Parathyroid adenoma (tissue), 2 donors: ENCODE measurements around the gene LRIG1.

Source experiments
- H2AFZ ChIP-seq: fragments of 300-600 bp; sonication (generic); one replicate; pipeline ENCODE4 v1.7.0; 2017; ENCODE audit warnings: antibody characterized with exemption, mild to moderate bottlenecking
- H3K27ac ChIP-seq: fragments of 300-600 bp; sonication (generic); one replicate; pipeline ENCODE4 v1.7.0; 2017
- H3K27me3 ChIP-seq: fragments of 300-600 bp; sonication (generic); one replicate; pipeline ENCODE4 v1.7.0; 2017; ENCODE audit warnings: low read length; ENCODE audit not compliant: control insufficient read depth, insufficient read depth
- H3K36me3 ChIP-seq: fragments of 300-600 bp; sonication (generic); one replicate; pipeline ENCODE4 v1.7.0; 2017; ENCODE audit warnings: low read length; ENCODE audit not compliant: control insufficient read depth, insufficient read depth
- H3K4me1 ChIP-seq: fragments of 300-600 bp; sonication (generic); one replicate; pipeline ENCODE4 v1.7.0; 2017; ENCODE audit warnings: control low read depth
- H3K4me2 ChIP-seq: fragments of 300-600 bp; sonication (generic); one replicate; pipeline ENCODE4 v1.7.0; 2017; ENCODE audit warnings: low read length
- H3K4me3 ChIP-seq: fragments of 300-600 bp; sonication (generic); one replicate; pipeline ENCODE4 v1.7.0; 2017; ENCODE audit warnings: low read depth, low read length
- H3K79me2 ChIP-seq: fragments of 300-600 bp; sonication (generic); one replicate; pipeline ENCODE4 v1.7.0; 2017; ENCODE audit warnings: control low read depth
- H3K9ac ChIP-seq: fragments of 300-600 bp; sonication (generic); one replicate; pipeline ENCODE4 v1.7.0; 2017; ENCODE audit warnings: mild to moderate bottlenecking
- H3K9me3 ChIP-seq: fragments of 300-600 bp; sonication (generic); one replicate; pipeline ENCODE4 v1.7.0; 2017; ENCODE audit warnings: low read length; ENCODE audit not compliant: control insufficient read depth
- TF ChIP-seq, protein P1 (sequence below): fragments of 300-600 bp; sonication (generic); IDR thresholded peaks from one replicate; pipeline ENCODE4 v1.7.0; 2017; ENCODE audit warnings: antibody characterized with exemption, mild to moderate bottlenecking
- donor health status: primary hyperparathyroidism.

LRIG1 gene

DNA sequence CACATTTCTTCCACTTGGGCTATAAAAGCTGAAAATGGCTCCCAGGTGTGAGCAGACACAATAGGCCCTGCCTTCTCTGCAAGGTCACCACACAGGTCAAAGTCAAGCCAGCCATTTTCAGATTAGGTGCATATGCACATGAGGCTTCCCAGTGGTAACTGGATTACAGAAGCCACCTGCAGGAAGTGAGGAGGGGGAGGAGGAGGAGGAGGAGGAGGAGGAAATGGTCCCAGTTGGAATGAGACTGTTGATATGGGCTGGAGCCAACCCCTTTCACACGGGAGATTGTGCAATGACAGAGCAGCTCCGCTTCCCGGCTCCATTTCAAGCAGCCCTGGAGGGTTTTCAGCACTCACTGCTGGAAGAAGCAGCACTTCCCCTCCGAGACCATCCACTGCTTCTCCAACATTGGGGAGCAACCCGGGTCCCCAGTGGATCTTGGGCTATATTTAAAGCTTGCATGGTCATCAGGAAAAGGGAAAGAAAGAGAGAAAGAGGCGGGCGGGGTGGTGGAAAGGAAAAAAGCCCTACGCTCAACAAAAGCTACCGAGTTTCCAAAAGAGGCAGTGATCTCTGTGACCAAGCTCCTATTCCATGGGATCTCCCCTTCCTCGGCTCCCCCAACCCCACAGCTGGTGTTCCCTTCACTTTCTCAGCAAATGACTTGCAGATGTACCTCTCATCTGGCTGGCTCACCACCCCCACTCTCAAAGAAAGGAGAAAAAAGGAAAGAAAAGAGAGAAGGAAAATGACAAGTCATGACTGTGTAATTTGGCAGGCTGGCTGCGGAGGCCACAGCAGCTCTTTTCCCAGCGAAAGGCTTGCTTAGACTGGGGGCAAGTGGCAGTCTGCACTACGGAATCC is 58.3 kb downstream of the LRIG1 start:
- H3K9me3 ChIP-seq: no peaks in the 10 kb centered on the region
- H3K27me3 ChIP-seq: no peaks in the 10 kb centered on the region
- H3K27ac ChIP-seq: peak overlapping the region; percentile 25
- no peak overlapping the region for H3K4me3 ChIP-seq
- H3K79me2 ChIP-seq: no peaks in the 10 kb centered on the region
- no peak overlapping the region for H2AFZ ChIP-seq
- peaks cover 9% of the 10 kb centered on the region for H3K4me1 ChIP-seq
- no peak overlapping the region for H3K9ac ChIP-seq
- H3K36me3 ChIP-seq: no peaks in the 10 kb centered on the region
- no peak overlapping the region for H3K4me2 ChIP-seq
- TF ChIP-seq, protein P1, sequence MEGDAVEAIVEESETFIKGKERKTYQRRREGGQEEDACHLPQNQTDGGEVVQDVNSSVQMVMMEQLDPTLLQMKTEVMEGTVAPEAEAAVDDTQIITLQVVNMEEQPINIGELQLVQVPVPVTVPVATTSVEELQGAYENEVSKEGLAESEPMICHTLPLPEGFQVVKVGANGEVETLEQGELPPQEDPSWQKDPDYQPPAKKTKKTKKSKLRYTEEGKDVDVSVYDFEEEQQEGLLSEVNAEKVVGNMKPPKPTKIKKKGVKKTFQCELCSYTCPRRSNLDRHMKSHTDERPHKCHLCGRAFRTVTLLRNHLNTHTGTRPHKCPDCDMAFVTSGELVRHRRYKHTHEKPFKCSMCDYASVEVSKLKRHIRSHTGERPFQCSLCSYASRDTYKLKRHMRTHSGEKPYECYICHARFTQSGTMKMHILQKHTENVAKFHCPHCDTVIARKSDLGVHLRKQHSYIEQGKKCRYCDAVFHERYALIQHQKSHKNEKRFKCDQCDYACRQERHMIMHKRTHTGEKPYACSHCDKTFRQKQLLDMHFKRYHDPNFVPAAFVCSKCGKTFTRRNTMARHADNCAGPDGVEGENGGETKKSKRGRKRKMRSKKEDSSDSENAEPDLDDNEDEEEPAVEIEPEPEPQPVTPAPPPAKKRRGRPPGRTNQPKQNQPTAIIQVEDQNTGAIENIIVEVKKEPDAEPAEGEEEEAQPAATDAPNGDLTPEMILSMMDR: no peak

DNA sequence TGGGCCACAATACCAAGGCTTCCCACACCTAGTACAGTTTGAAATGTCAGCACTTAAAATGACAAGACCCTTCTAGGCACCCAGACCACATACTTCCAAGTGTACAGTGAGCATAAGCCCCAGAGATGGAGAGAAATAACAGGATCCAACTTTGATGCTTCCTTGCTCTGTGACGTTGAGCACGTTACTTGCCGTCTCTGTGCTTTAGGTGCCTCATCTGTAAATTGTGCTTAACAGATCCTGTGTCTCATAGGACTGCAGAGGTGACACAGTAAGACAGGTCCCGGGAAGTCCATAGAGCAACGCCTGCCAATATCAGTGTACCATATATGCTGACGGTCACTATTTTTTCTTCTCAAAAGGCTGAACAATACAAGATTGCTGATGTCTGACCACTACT is 59.1 kb downstream of the LRIG1 start:
- Histone ChIP-seq H3K9me3 (no peaks in the 10 kb centered on the region), H3K4me3 (no peak overlapping the region), H3K36me3 (no peaks in the 10 kb centered on the region), H3K4me2 (no peak overlapping the region), H3K27me3 (no peaks in the 10 kb centered on the region), H3K79me2 (no peaks in the 10 kb centered on the region), H2AFZ (no peak overlapping the region), H3K9ac (no peak overlapping the region), H3K4me1 (peaks cover 9% of the 10 kb centered on the region), H3K27ac (no peak overlapping the region)
- TF ChIP-seq, protein P1: no peak

DNA sequence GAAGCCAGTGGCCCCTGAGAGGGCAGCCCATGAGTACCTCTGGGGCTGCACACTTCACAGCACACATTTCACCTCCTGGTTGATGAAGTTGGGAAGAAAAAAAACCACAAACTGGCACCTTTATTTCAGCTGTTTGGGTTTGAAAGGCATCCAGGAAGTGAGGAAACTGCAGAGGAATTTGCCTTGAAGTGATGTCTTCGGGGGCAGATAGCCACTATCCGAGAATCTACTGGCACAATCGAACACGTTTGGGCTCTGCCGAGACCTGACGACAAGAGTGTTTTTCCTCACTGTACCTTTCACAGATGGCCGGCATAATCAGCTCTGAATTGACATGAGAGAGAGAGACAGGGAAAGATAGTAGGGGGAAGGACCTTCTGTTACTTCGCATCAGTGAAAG is 59.7 kb downstream of the LRIG1 start:
- TF ChIP-seq, protein P1: no peak
- peaks cover 9% of the 10 kb centered on the region for H3K4me1 ChIP-seq
- no peak overlapping the region for H3K4me3 ChIP-seq
- no peaks in the 10 kb centered on the region for H3K9me3 ChIP-seq
- peak overlapping the region; percentile 7 for H3K27ac ChIP-seq
- no peak overlapping the region for H3K4me2 ChIP-seq
- no peaks in the 10 kb centered on the region for H3K79me2 ChIP-seq
- H3K9ac ChIP-seq: no peak overlapping the region
- H2AFZ ChIP-seq: peak overlapping the region; percentile 51
- no peaks in the 10 kb centered on the region for H3K27me3 ChIP-seq
- H3K36me3 ChIP-seq: no peaks in the 10 kb centered on the region

DNA sequence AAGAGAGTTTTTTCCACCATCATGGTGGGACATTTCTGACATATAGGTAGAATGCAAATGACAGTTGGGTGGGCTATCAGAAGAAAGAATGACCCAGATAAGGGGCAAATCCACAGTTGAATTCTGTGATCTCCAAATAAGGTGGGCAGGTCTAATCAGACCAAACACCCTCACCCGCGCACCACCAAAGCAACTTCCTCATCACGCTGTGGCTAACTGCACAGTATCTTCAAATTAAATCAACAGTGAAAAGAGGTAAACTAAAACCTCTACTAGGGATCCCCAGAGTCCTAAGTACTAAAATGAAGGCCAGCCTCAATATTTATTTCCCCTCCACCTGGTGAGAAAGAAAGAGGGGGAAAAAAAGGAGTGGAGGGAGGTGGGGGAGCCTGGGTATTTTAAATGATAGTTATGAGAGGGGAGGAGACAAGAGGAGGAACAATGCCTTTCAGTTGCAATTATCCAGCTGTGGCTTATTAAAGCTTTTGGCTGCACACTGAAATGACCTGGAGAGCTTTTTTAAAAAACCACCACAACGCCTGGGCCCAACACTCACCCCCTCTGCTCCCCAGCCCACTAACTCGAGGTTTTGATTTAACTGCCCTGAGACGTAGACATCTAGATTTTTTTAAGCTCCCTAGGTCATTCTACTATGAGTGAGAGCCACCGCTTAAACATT is 61.0 kb downstream of the LRIG1 start:
- Histone ChIP-seq H3K4me3 (no peak overlapping the region), H3K9ac (no peak overlapping the region), H3K36me3 (no peaks in the 10 kb centered on the region), H3K27ac (no peak overlapping the region), H3K79me2 (no peaks in the 10 kb centered on the region), H3K27me3 (no peaks in the 10 kb centered on the region), H3K4me2 (no peak overlapping the region), H3K4me1 (peaks cover 9% of the 10 kb centered on the region), H2AFZ (no peak overlapping the region), H3K9me3 (no peaks in the 10 kb centered on the region)
- TF ChIP-seq, protein P1: no peak
